ENCODE measurements around the gene FUNDC1.

- TF ChIP-seq CTCF (conservative IDR thresholded peaks at IDR 0.05) (no peak), EZH2 (IDR thresholded peaks at IDR 0.05; ENCODE audit: low read depth) (no peak)
These were observed 39.1 kb downstream of the FUNDC1 start for GRCh38 chrX:44503560-44503959.

Data from PC-9 (cell line).